ENCODE measurements around the gene PGM5. TPM values are rescaled to one million over a fixed set of nuclear protein-coding genes. Genes with fewer than 3 reads are reported as not detected.

The PGM5 gene
- total RNA-seq, 1 donor from 2014 or later: 194 TPM

DNA sequence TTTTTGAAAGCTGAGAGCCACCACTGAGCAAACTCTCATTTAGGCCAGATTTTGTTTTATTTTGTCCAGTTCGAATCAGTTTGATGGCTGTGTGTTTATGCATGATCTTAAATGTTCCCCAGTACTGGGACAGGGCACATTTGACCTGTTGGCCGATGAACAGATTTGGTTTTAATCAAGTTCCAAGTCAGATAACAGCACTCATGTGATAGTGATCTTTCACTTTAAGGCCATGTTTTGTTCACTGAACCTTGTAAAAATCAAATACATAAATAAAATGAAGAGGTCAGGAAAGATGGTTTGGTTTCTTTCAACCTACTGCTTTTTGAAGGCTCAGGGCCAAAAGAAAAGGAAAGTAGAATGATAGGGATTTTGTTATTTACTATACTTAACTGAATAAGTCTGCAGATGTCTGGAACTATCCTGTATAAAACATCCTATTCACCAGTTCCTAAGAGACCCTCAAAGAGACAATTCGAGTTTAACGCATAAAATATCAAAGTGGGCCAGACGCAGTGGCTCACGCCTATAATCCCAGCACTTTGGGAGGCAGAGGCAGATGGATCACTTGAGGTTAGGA is 77.2 kb downstream of the PGM5 start:
- DNase-seq (ENCODE audit: low spot score): peak; percentile 90

DNA sequence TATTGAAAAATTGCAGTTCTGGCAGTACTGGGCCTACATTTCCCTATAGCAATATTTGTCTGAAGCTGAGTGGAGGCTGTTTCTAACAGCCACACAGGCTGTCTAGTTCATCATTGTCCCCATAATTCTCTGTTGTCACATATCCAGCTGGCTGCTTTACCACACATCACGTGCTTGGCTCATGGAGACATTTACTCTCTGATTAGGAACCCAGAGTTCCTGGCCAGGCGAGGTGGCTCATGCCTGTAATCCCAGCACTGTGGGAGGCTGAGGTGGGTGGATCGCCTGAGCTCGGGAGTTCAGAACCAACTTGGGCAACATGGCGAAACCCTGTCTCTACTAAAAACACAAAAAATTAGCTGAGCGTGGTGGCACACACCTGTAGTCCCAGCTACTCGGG is 81.4 kb downstream of the PGM5 start:
- no peak for DNase-seq (ENCODE audit: low spot score)

DNA sequence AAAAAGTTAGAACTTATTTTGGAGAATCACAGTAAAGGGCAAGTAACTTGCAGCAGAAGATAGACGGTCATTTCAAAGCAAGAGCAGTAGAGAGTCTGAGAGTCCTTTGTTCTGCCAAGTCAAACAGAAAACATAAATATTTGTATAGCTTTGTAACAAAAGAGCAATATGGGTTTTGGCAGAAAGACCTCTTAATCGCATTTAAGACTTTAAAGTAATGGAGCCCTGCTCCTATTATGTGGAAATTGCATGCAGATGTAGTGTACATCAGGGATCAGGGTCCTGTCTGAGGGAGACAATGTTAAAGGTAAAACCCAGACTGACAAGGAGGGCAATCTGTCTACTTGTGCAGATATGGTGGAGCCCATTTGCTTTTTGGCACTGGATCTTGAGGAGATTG is 87.2 kb downstream of the PGM5 start:
- DNase-seq (ENCODE audit: low spot score): no peak

DNA sequence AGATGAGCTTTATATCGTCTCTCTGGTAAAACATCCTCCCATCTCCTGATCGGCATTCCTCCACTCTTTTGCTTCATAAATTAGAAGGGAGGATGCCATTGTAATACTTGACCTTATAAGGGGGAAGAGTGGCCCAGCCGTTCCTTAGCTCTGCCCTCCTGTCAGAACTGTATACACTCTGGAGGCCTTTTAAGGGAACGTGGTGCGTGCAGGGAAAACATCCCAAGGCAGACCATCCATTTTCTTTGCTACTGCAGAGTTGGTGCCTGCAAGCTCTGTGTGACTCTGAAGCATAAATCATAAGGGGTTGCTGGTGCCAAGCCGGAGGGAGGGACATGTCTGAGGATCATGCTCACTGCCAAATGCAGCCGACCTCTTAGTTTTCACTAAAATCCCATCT is 90.4 kb downstream of the PGM5 start:
- peak; percentile 94 for DNase-seq (ENCODE audit: low spot score)

DNA sequence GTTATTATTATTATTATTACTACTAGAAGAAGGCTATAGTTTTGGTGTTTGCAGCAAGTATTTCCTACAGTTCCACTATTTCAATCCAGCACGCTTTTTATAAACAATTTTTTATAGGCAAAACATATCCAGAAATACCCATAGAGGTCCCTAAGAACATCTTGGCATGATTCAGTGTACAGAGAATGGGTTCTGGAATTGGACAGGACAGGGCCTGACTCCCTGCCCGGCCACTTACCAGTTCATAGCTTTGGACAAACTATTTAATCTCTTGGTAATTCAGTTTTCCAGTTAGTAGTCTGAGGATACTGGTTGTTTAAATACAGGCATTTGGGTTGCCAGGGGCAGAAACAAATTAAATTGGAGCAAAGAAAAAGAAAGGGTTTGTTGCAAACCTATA is 91.2 kb downstream of the PGM5 start:
- no peak for DNase-seq (ENCODE audit: low spot score)

DNA sequence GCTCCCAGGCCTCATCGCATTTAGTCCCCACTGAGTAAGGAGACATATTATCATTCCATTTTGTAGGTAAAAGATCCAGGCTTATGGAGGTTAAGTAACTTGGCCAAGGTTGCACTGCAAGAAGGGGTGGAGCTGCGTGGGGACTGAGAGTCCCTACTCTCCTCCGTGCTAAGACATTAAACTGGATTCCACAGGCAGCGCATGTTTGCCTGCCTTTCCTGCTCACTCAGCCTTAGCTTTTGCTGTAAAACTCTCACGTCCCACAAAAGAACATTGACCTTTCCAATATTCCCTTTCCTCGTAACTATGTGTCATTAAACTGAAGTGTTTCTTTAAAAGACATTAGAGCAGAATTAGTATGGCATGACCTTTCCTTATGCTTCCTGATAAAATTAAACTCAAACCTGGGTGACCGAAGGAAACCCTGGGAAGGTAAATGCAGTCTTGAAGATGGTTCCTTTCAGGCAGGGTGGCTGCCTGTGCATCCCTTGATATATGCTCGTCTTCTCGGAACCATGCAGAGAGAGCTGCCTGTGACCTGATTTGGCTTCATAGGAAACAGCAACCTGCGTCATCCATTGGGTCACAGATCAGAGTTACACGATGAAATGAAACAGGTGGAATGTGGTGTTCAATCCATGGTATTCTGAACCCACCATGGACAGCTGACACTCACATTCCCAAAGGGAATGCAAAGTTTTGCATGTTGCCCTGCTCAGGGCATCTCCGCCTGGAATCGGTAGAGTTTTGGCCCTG is 98.3 kb downstream of the PGM5 start:
- no peak for DNase-seq (ENCODE audit: low spot score)

DNA sequence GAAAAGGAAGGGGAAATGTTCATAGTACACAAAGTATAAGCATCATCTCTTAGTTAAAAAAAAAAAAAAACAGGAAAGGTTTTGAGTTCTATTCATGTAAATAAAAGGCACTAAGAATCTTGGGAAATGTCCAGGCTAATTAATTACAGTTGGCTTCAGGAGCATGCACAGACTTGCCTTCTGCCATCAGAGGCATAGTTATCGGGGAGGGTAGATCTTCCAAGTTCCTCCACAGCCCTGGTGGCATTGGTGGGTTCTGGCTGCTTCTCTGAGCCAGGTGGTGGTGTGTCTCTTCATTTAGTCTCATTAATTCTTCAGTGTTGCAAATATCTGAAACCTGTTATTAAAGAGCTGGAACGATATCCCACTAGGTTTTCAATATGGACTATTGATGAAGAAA is 99.0 kb downstream of the PGM5 start:
- DNase-seq (ENCODE audit: low spot score): no peak

DNA sequence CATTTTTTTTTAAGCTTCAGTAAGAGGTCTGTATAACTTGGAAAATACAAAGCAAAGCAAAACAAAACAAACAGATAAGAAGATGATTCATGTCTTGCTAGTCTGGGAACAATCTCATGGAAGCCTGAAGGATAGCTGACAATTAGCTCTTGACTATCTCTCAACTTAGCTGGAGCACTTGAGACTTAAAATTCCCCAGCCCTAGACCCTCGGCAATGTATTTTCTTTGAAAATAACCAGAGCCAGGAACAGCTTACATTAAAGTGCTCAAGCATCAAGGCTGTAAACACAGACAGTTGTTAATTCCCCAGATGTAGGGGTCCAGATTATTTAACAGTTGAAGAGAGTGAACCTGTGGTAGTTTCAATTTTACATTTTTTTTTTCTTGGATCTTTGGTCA is 101.4 kb downstream of the PGM5 start:
- peak; percentile 77 for DNase-seq (ENCODE audit: low spot score)

DNA sequence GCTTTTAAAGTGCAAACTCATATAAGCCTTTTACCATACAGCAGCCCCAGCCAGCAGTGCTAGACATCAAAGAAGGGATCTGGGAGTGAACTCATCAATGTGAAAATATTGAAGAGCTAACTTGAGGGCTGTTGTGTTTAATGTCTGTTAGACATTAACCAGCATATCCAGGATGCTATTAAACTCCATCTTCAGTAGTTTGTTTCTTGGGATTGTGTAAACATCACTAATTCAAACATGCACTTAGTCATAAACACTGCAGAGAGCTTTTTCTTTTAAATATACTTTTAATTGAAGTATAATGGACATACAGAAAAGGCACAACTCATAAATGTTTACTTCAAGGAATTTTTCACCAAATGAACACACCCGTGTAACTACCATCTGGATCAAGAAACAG is 102.5 kb downstream of the PGM5 start:
- DNase-seq (ENCODE audit: low spot score): no peak

DNA sequence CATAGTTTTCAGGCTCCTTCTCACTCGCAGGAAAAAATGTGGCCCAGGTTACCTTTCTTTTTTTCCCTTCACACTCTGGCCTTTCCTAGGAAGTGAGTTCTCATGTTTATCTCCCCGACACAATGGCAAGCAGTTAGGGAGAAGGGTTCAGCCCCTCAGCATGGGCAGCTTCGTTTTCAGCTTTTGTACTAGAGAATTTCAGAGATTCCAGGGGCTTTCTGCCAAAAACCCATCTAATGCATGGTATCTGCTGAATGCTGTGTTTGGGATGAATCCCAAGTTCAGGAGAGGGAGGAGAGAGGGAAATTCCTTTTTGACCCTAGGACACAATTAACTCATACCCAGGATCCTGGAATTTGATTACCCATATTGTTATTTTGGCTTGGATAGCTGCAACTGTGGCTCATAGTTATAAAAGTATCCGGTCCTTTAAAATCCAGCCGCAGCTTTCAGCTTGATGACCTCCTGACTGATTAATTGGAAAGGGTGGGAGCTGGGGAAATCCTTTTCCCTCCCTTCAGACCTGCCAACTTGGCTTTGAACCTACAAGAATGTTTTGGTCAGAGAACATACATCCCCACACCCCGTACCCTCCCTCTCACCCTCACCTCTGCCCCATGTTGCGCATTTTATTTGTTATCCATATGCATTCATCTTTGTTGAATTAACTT is 105.8 kb downstream of the PGM5 start:
- peak; percentile 85 for DNase-seq (ENCODE audit: low spot score)

DNA sequence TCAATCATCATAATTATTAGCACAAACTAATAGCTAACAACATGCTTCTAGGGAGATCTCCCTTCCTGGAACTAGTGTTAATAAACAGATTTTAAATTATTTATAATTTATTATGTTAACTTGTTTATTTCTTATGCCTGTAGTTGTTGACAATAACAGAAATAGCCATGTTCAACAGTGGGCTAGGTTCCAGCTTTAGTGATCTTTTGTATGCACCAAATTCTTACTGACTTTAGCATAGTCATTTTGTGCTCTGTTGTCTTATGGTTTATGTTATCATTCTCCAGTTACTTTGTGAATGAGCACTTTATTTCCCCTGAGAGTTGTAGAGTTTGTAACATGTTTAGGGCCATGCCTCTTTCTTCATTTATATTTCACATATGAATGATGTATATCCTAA is 113.7 kb downstream of the PGM5 start:
- DNase-seq (ENCODE audit: low spot score): no peak

DNA sequence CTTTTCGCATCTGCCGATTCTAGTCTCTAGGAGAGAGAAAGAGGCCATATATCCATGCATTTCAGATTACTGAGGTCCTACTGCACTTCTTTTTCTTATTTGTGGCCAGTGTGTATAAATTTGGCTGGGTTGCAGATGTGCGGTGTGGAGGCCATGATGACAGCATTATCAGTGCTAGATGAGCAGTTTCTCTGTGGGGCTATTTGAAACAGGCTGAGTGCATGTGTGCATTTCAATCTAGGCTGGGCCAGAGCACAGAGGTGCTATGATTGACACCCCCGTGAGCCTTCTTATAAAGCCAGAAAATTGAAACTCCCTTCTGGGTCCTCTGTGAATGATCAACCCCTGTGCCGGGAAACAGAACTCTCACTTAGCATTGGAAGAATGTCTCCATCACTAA is 114.2 kb downstream of the PGM5 start:
- DNase-seq (ENCODE audit: low spot score): no peak

DNA sequence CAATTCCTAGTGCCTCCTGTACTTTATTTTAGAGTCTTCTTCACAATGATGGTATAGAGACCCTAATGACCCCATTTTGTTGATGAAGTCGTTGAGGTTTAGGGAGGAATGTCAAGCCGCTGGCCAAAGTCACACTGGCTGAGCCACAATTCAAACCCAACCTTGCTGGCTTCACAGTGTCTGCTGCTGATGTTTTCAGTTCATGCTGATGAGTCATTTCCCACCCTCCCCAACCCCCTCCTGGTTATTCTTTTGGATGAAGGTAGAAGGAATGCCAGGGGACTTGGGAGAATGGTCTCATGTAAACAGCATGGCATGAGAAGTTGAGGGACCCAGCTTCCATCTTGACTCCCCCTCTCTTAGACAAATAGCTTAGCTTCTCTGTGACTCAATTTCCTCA is 115.7 kb downstream of the PGM5 start:
- no peak for DNase-seq (ENCODE audit: low spot score)

DNA sequence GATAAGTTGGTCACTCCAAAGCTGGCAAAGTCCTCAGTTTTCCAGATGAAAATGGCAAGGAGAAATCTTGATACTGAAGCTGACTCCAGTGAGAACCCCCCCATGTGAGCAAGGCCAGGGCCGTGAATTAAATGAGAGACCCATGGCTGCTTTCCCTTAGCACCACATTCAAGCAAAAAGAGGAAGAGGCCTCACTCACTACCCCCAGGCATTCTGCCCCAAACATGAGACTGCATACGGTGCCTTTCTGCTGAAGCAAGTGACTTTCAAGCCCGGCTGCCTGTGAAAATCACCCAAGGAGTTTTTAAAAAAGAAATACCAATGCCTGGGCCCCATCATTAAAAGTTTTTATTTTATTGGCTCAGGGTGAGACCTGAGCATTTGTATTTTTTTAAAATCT is 117.4 kb downstream of the PGM5 start:
- DNase-seq (ENCODE audit: low spot score): no peak

DNA sequence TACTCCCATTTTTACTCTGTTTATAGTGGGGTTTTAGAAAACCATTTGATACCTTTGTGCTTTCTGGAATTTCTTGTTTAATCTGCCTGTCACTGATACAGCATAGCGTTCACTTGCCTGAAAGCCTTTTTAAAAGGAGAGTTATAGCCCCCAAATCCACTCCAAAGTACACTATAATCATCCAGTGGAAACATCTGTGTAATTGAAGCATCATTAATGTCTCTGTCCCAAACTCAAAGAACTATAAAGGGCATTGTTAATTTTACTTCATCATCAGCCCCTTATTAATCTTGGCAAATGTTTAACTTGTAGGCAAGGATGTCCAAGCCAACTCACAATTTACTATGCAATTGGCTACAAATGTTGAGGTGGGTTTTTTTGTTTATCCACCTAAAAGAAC is 120.0 kb downstream of the PGM5 start:
- DNase-seq (ENCODE audit: low spot score): peak; percentile 72

DNA sequence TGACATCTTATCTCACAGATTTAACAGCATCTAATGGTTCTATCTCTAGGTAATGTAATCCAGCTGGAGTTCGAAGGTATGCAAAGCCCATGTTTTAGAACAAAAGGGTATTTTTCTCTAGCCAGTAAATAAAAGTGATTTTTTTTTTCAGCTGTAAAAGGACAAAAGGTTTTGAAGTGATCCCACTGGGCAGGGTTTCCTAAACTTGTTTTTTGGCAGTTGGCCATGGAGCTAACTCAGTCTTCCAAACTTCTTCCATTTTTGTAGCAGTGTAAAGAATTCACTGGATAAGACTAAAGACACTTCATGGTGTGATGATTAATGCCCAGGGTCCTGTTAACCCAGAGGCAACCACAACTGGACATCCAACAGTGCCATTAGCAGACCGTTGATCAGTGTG is 120.4 kb downstream of the PGM5 start:
- DNase-seq (ENCODE audit: low spot score): peak; percentile 76

DNA sequence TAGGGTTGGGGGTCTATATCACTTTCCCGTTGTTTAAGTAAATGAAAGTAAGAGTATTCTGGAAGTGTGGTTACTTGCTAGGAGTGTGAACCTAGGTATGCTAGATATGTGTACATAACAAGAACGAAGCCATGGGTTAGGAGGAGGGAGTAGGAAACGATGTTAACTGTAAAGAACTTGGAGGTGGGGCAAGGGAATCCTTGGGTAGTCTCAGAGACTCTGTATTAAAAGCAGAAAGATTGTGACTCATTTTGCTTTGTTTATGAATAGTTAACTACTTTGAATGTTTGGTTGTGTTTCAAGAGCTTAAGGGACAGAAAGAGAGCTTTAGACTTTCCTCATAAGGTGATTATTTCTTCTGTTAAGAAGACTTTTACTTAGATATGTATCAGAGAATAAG is 124.4 kb downstream of the PGM5 start:
- no peak for DNase-seq (ENCODE audit: low spot score)

DNA sequence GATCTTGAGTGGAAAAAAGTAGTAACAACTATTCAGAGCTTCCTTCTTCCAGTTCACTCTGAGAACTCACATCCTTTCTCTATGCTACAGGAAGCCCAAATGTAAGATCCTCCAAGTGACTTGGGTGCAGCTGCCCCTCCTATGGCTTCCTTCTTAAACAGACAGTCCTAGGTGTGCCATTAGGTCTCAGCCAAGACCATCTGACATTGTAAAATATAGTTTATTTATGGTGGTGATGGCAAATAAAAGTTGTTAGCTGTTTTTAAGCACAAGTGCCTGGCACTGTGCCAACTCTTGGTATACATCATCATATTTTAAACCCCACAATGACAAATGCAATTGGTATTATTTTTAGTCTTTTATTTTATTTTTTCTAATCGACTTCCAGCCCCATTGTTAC is 126.1 kb downstream of the PGM5 start:
- DNase-seq (ENCODE audit: low spot score): no peak

DNA sequence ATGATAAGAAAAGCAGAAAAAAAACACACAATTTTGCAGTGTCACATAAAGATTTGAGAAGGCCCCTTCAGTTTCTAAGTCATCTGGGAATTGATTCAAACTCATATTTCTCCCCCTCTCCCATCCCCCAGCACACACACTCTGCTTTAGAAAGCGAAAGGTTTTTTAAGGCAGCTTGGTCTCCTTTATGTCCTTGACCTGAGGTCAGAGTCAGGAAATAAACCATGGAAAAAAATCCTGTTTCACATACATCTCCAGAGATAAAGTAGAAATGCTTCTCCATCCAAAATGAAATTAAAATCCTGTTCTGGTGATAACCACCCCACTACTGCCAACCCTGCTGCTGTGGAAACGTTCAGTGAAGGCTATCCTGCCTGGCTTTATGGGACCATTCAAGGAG is 131.7 kb downstream of the PGM5 start:
- DNase-seq (ENCODE audit: low spot score): peak; percentile 22

DNA sequence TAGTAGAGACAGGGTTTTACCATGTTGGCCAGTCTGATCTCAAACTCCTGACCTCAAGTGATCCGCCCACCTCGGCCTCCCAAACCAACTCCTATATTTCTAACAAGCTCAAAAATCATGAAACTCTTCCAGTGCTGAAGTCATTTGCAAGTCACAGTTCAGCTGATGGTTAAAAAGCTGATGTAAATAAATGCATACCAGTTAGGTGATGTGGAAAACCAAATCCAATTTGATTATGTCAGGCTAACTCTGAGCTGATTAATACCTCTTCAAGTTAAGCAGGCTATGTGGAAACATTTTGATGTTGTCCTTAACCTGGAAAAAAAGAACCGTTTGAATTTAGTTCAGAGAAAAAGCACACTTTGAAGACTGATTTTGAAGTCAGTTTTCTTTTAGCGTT is 133.2 kb downstream of the PGM5 start:
- DNase-seq (ENCODE audit: low spot score): no peak

DNA sequence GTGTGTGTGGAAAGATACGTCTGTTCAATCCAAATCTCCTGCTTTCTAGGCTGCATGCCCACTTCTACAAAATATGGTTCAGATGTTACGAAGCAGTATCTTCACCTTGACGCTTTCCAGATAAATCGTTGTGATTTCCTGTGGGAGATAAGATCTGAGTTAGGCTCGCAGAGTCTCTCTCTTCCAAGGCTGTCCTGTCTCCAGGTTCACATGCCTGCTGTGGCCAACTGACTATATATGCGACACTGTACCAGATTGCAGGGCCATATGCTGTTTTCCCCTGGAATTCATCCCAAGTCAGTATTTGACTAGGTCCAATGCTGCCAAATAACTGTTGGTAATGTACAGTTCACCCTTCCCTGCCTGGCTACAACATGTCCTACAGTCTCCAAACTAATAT is 136.4 kb downstream of the PGM5 start:
- peak; percentile 35 for DNase-seq (ENCODE audit: low spot score)

DNA sequence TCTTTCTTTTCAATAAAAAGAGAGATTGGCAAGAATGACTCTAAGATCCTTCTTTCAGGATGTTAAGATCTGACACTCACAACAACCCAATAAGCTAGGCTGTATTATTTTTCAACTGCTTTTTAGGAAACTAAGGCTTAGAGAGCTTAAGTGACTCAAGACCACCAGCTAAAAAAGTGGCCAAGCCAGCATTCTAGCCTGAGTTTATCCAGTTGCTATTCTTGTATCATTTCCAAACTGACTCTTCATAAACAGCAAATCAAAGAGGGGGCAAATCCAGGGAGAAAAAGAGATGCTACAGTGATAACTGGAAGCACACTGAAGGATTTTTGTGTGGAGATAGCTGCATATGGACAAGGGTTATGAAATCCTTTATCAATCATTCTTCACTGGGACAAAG is 137.1 kb downstream of the PGM5 start:
- peak; percentile 45 for DNase-seq (ENCODE audit: low spot score)

DNA sequence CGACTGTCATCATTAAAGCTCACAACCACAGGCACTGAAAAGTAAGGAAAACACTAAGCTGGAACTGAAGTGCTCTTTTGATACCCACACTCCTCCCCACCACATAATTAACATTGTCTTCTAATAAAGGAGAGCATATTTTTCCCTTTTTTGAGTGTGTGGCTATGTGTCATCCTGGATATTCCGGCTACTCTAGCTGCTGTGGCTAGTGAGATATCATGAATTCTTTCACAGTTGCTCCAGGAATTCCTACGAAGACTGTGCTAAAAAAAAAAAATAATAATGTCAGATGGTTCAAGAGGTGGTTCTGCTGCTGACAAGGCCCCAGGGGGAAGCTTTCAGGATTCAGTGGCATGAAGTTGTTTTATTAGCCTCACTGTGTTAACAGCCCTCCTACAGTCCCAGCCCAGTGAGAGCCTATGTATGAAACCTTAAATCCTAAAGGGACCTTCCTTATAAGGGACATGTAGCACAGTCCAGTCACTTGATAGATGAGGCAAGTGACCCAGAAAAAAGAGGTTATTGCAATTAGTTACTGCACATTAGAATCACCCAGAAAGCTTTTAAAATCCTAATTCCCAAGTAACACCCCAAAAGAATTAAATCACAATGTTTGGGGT is 137.7 kb downstream of the PGM5 start:
- peak; percentile 9 for DNase-seq (ENCODE audit: low spot score)
